IMR-90 (cell line): ENCODE results near the gene PLSCR3. TPM values are rescaled to one million over a fixed set of nuclear protein-coding genes. Genes with fewer than 3 reads are reported as not detected.

Experiments
- ATAC-seq: fragments of 200-7000 bp; cut with Tn5 transposase; 2 replicates; pipeline ENCODE4 v1.9.1; 2020; ENCODE audit warnings: low read depth, mild to moderate bottlenecking, moderate library complexity
- BruUV-seq: library from RNA; stranded (reverse); fragments of 400-500 nt; replicated peaks from 2 replicates; lab custom pipeline; 2021; lab: Mats Ljungman, UMichigan
- CTCF ChIA-PET: fragments of 300-600 bp; formaldehyde crosslinking; extraction: SDS; loops from one replicate; lab custom pipeline; 2021; ENCODE audit warnings: antibody characterized with exemption; lab: Yijun Ruan, JAX
- POLR2A ChIA-PET: fragments of 300-600 bp; sonication (Branson Sonifier 250); formaldehyde crosslinking; loops from one replicate; lab custom pipeline; 2022; ENCODE audit warnings: antibody characterized with exemption; ENCODE audit not compliant: unreplicated experiment; lab: Charles Lee
- DNase-seq: peaks from one replicate; pipeline ENCODE4 v3.0.0; 2013
- H2AFZ ChIP-seq: replicated peaks from 2 replicates; pipeline ENCODE3; 2013; ENCODE audit warnings: low read length, mild to moderate bottlenecking; ENCODE audit not compliant: poor library complexity
- H2AK5ac ChIP-seq: 2 replicates; pipeline ENCODE4 v1.6.1; 2013; ENCODE audit warnings: low read depth, low read length, inconsistent platforms
- H2AK9ac ChIP-seq: replicated peaks from 2 replicates; pipeline ENCODE3; 2013; ENCODE audit warnings: mild to moderate bottlenecking, low read depth, low read length, moderate library complexity; ENCODE audit not compliant: poor library complexity
- H2BK120ac ChIP-seq: 2 replicates; pipeline ENCODE4 v1.6.1; 2013; ENCODE audit warnings: low read depth, low read length, inconsistent platforms
- H2BK15ac ChIP-seq: 3 replicates; pipeline ENCODE4 v1.6.1; 2013; ENCODE audit warnings: low read depth, low read length, inconsistent platforms
- H2BK20ac ChIP-seq: 2 replicates; pipeline ENCODE4 v1.6.1; 2013; ENCODE audit warnings: low read depth, mild to moderate bottlenecking, inconsistent platforms, low read length, moderate library complexity
- H2BK5ac ChIP-seq: 2 replicates; pipeline ENCODE4 v1.6.1; 2013; ENCODE audit warnings: mild to moderate bottlenecking, low read depth, low read length, inconsistent platforms; ENCODE audit not compliant: poor library complexity, severe bottlenecking
- H3K14ac ChIP-seq: replicated peaks from 2 replicates; pipeline ENCODE4 v1.6.1; 2013; ENCODE audit warnings: low read depth, low read length, inconsistent platforms
- H3K18ac ChIP-seq: 2 replicates; pipeline ENCODE4 v1.6.1; 2013; ENCODE audit warnings: low read depth, low read length, control low read depth
- H3K23ac ChIP-seq: 2 replicates; pipeline ENCODE4 v1.6.1; 2013; ENCODE audit warnings: low read depth, low read length, inconsistent platforms
- H3K27ac ChIP-seq: 2 replicates; pipeline ENCODE4 v1.5.1; 2013; ENCODE audit warnings: mild to moderate bottlenecking, control low read depth, low read length; ENCODE audit not compliant: insufficient read depth
- H3K27me3 ChIP-seq: 2 replicates; pipeline ENCODE4 v1.6.1; 2013; ENCODE audit warnings: low read length; ENCODE audit not compliant: control insufficient read depth, insufficient read depth
- H3K36me3 ChIP-seq: 2 replicates; pipeline ENCODE4 v1.6.1; 2013; ENCODE audit warnings: low read length, mixed read lengths; ENCODE audit not compliant: control insufficient read depth, insufficient read depth
- H3K4ac ChIP-seq: 2 replicates; pipeline ENCODE4 v1.6.1; 2013; ENCODE audit warnings: low read depth, low read length, inconsistent platforms
- H3K4me1 ChIP-seq: 2 replicates; pipeline ENCODE4 v1.6.1; 2013; ENCODE audit warnings: low read length, mixed read lengths; ENCODE audit not compliant: control insufficient read depth, insufficient read depth
- H3K4me2 ChIP-seq: 2 replicates; pipeline ENCODE4 v1.6.1; 2013; ENCODE audit warnings: low read depth, mild to moderate bottlenecking, control low read depth, low read length, moderate library complexity
- H3K4me3 ChIP-seq: 2 replicates; pipeline ENCODE4 v1.5.1; 2013; ENCODE audit warnings: low read depth, mild to moderate bottlenecking, control low read depth, low read length, moderate library complexity; ENCODE audit not compliant: insufficient read depth
- H3K56ac ChIP-seq: 2 replicates; pipeline ENCODE4 v1.6.1; 2013; ENCODE audit warnings: low read length, inconsistent platforms; ENCODE audit not compliant: insufficient read depth; ENCODE audit errors: extremely low read depth
- H3K79me1 ChIP-seq, 2 experiments: 2 replicates each; pipeline ENCODE4 v1.6.1; 2013; ENCODE audit warnings: low read length in 2 of 2, inconsistent platforms in 1 of 2, low read depth in 1 of 2
- H3K9ac ChIP-seq: 2 replicates; pipeline ENCODE4 v1.6.1; 2013; ENCODE audit warnings: low read depth, low read length, control low read depth
- H3K9me1 ChIP-seq: 2 replicates; pipeline ENCODE4 v1.6.1; 2013; ENCODE audit warnings: low read length, inconsistent platforms; ENCODE audit not compliant: insufficient read depth
- H3K9me3 ChIP-seq: 2 replicates; pipeline ENCODE4 v1.6.1; 2013; ENCODE audit warnings: low read length; ENCODE audit not compliant: control insufficient read depth, insufficient read depth
- H4K20me1 ChIP-seq: 2 replicates; pipeline ENCODE4 v1.6.1; 2013; ENCODE audit warnings: low read length, inconsistent platforms; ENCODE audit not compliant: insufficient read depth
- H4K5ac ChIP-seq: 2 replicates; pipeline ENCODE4 v1.6.1; 2013; ENCODE audit warnings: mild to moderate bottlenecking, low read depth, low read length, control low read depth
- H4K8ac ChIP-seq, 2 experiments: 2 replicates each; pipeline ENCODE4 v1.6.1; 2013; ENCODE audit warnings: low read depth in 2 of 2, low read length in 2 of 2, control low read depth in 1 of 2, inconsistent platforms in 1 of 2
- H4K91ac ChIP-seq: 2 replicates; pipeline ENCODE4 v1.6.1; 2013; ENCODE audit warnings: low read depth, low read length, inconsistent platforms; ENCODE audit not compliant: insufficient read depth
- POLR2A ChIP-seq: IDR thresholded peaks from 2 replicates; pipeline ENCODE4 v1.6.1; 2012; ENCODE audit warnings: mild to moderate bottlenecking, low read depth, low read length
- RFX5 ChIP-seq: IDR thresholded peaks from 2 replicates; pipeline ENCODE4 v1.8.0; 2012; ENCODE audit warnings: low read depth, mild to moderate bottlenecking, low read length, moderate library complexity
- WGBS, 2 experiments: methylation state at CpG; one replicate each; pipeline versions ENCODE4 v1.1.5 to v1.1.7; 2013; ENCODE audit warnings: missing lambda C conversion rate in 2 of 2; ENCODE audit not compliant: insufficient read length in 1 of 2; ENCODE audit errors: extremely low coverage in 2 of 2; 5-methylcytosine and 5-hydroxymethylcytosine counted together
- dilution Hi-C: fragments of 300-500 bp; cut with HindIII; formaldehyde crosslinking; loops from one replicate; pipeline ENCODE4 v1.14.3; 2018; ENCODE audit warnings: low sequenced_read_pairs; ENCODE audit not compliant: unreplicated experiment
- in situ Hi-C: fragments of 300-500 bp; cut with MboI; formaldehyde crosslinking; loops from 3 replicates; pipeline ENCODE4 v1.14.3; 2019; ENCODE audit warnings: low sequenced_read_pairs, inconsistent platforms, mixed read lengths
- intact Hi-C: fragments of 100-400 bp; cut with micrococcal nuclease; formaldehyde crosslinking; loops from 2 replicates; pipeline ENCODE4 v1.10.0; 2022
- polyA plus RNA-seq, 3 experiments: library from polyadenylated mRNA; depleted of rRNA; stranded (reverse); fragments of >200 nt; gene quantifications; 2 replicates each; pipeline ENCODE4 v1.2.3, GENCODE V29; 2012; ENCODE audit warnings: low replicate concordance in 1 of 3
- total RNA-seq: library from RNA; depleted of rRNA; stranded (reverse); fragments of >200 nt; gene quantifications from 2 replicates; pipeline ENCODE4 v1.2.3, GENCODE V29; 2012
- TF ChIP-seq, protein P1 (sequence below): fragments of 150-350 bp; IDR thresholded peaks from 2 replicates; pipeline ENCODE4 v1.6.1; 2017; ENCODE audit warnings: mild to moderate bottlenecking, antibody characterized with exemption, low read length, low read depth

Gene PLSCR3
- total and polyA plus RNA-seq, 2 of the 4 experiments (the other 2 are of a cell fraction): 6.1 to 116 TPM

DNA sequence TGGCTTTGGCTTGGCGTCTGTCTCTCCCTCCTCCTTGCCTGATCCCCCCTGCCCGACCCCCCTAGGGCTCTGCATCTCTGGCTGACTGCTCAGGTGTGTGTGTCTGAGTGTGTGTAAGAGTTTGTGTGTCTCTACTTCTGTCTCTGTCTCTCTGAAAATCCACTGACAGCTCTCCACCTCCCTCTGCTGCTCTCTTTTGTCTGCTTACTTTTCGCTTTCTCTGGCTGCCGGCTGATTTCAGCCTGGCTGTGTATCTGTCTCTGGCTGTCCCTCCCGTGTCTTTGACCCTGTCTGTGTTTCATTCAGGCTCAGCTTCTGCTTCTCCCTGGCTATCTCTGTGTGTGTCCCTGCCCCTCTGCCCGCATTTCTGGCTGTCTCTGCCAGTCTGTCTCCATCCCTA, 22.0 kb upstream of the PLSCR3 start:
- ATAC-seq: no peak
- TF ChIP-seq POLR2A: no peak
- TF ChIP-seq RFX5: no peak
- TF ChIP-seq, protein P1, sequence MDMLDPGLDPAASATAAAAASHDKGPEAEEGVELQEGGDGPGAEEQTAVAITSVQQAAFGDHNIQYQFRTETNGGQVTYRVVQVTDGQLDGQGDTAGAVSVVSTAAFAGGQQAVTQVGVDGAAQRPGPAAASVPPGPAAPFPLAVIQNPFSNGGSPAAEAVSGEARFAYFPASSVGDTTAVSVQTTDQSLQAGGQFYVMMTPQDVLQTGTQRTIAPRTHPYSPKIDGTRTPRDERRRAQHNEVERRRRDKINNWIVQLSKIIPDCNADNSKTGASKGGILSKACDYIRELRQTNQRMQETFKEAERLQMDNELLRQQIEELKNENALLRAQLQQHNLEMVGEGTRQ: no peak
- POLR2A ChIA-PET: no interaction called here

More for the DNA sequence above, 22.0 kb upstream of the PLSCR3 start:
- no peak overlapping the region for H3K4me2 ChIP-seq
- 93% methylated on average over 3 of the region's 6 CpGs; no CpG with 5 or more reads in 1 of the 2 experiments for WGBS, 2 experiments
- H3K9me3 ChIP-seq: no peaks in the 10 kb centered on the region
- intact Hi-C loops: no loop called here
- H3K56ac ChIP-seq: no peak overlapping the region
- no TSS peak for BruUV-seq
- H2AFZ ChIP-seq: no peak overlapping the region
- H3K9me1 ChIP-seq: peaks cover 2% of the 10 kb centered on the region; the same call in 1 of the 2 replicates
- H3K79me1 ChIP-seq: no peaks in the 10 kb centered on the region; a peak in 1 of 4 replicates
- H3K14ac ChIP-seq: no peak overlapping the region
- H4K91ac ChIP-seq: no peak overlapping the region
- H4K5ac ChIP-seq: no peak overlapping the region
- H3K4me1 ChIP-seq: peaks cover 4% of the 10 kb centered on the region; the same call in 1 of the 2 replicates
- H2BK20ac ChIP-seq: no peak overlapping the region
- peaks cover 27% of the 10 kb centered on the region for H3K36me3 ChIP-seq
- H3K4ac ChIP-seq: no peak overlapping the region
- H3K27me3 ChIP-seq: no peaks in the 10 kb centered on the region
- CTCF ChIA-PET: no interaction called here
- no peak overlapping the region for H3K23ac ChIP-seq
- DNase-seq: no peak
- H3K27ac ChIP-seq: no peak overlapping the region
- no peak overlapping the region for H2BK5ac ChIP-seq
- in situ Hi-C loops: no loop called here
- no peak overlapping the region for H2AK9ac ChIP-seq
- H2BK15ac ChIP-seq: no peak overlapping the region
- H2BK120ac ChIP-seq: no peak overlapping the region
- H2AK5ac ChIP-seq: no peak overlapping the region
- H3K4me3 ChIP-seq: no peak overlapping the region
- dilution Hi-C loops: no loop called here
- H3K18ac ChIP-seq: no peak overlapping the region
- H3K9ac ChIP-seq: no peak overlapping the region
- H4K8ac ChIP-seq: no peak overlapping the region
- H4K20me1 ChIP-seq: peaks cover 7% of the 10 kb centered on the region; the same call in 1 of the 2 replicates
